HG03378 (cell line): ENCODE data around the gene KCNJ11.
A peak's percentile ranks its signal among the peaks of the same experiment; 100 is the strongest.

Experiments
- ATAC-seq: cut with Tn5 transposase; IDR thresholded peaks from one replicate; pipeline ENCODE4 v1.9.1; 2021; ENCODE audit warnings: mild to moderate bottlenecking, moderate library complexity; ENCODE audit not compliant: unreplicated experiment

Gene KCNJ11

GRCh38 chr11:17369094-17369493, 19.4 kb downstream of the KCNJ11 start:
- ATAC-seq = no peak

- ATAC-seq = no peak
Measured at GRCh38 chr11:17368551-17368950, 19.9 kb downstream of the KCNJ11 start.

GRCh38 chr11:17366495-17366894, 22.0 kb downstream of the KCNJ11 start:
- no peak for ATAC-seq

- peak; percentile 61 for ATAC-seq
Measured at GRCh38 chr11:17354601-17354991, 33.9 kb downstream of the KCNJ11 start.

GRCh38 chr11:17353821-17354600, 34.4 kb downstream of the KCNJ11 start:
- no peak for ATAC-seq

- no peak for ATAC-seq
Measured at GRCh38 chr11:17352950-17353820, 35.3 kb downstream of the KCNJ11 start.

GRCh38 chr11:17351510-17352176, 36.8 kb downstream of the KCNJ11 start, which contains the start of gene NCR3LG1:
Gene NCR3LG1 (plus strand): TSS chr11:17351800. CDS start chr11:17351970, 170 bp downstream.
- ATAC-seq = no peak

- no peak for ATAC-seq
Measured at GRCh38 chr11:17351172-17351509, 37.3 kb downstream of the KCNJ11 start.

GRCh38 chr11:17350455-17351171, 37.8 kb downstream of the KCNJ11 start:
- no peak for ATAC-seq

GRCh38 chr11:17347676-17348075, 40.8 kb downstream of the KCNJ11 start:
- ATAC-seq = no peak

GRCh38 chr11:17343907-17344306, 44.6 kb downstream of the KCNJ11 start:
- ATAC-seq = no peak

GRCh38 chr11:17343257-17343656, 45.2 kb downstream of the KCNJ11 start:
- ATAC-seq = no peak
